Liver (tissue), 3 donors: ENCODE data around the gene SPATA46.

ENCODE experiments used
- GABPA ChIP-seq, 2 donors: IDR thresholded peaks in 1 of 2; conservative IDR thresholded peaks in 1 of 2; 2 replicates each; pipeline ENCODE4 v1.6.1; 2016; ENCODE audit warnings: antibody characterized with exemption in 2 of 2, mild to moderate bottlenecking in 1 of 2, moderate library complexity in 1 of 2
- JUND ChIP-seq, 2 donors: IDR thresholded peaks; 2 replicates each; pipeline ENCODE4 v1.6.1; 2016; ENCODE audit warnings: antibody characterized with exemption in 2 of 2
- MAX ChIP-seq: IDR thresholded peaks from 2 replicates; pipeline ENCODE4 v1.6.1; 2016; ENCODE audit warnings: antibody characterized with exemption
- SP1 ChIP-seq: IDR thresholded peaks from 2 replicates; pipeline ENCODE4 v1.6.1; 2018; ENCODE audit warnings: antibody characterized with exemption, mild to moderate bottlenecking
- TF ChIP-seq, protein P1 (sequence below): fragments of 150-350 bp; IDR thresholded peaks from 2 replicates; pipeline ENCODE4 v1.5.1; 2017; ENCODE audit warnings: improper control_type of control experiment, low read depth, low read length; ENCODE audit not compliant: missing input control
- donor health status: healthy.
- donor health status: healthy.

- TF ChIP-seq SP1 (no peak), GABPA (IDR thresholded peaks at IDR 0.05 in 1 of 2, conservative IDR thresholded peaks at IDR 0.05 in 1 of 2) (no peak), MAX (no peak), JUND (IDR thresholded peaks at IDR 0.05) (no peak)
- TF ChIP-seq, protein P1, sequence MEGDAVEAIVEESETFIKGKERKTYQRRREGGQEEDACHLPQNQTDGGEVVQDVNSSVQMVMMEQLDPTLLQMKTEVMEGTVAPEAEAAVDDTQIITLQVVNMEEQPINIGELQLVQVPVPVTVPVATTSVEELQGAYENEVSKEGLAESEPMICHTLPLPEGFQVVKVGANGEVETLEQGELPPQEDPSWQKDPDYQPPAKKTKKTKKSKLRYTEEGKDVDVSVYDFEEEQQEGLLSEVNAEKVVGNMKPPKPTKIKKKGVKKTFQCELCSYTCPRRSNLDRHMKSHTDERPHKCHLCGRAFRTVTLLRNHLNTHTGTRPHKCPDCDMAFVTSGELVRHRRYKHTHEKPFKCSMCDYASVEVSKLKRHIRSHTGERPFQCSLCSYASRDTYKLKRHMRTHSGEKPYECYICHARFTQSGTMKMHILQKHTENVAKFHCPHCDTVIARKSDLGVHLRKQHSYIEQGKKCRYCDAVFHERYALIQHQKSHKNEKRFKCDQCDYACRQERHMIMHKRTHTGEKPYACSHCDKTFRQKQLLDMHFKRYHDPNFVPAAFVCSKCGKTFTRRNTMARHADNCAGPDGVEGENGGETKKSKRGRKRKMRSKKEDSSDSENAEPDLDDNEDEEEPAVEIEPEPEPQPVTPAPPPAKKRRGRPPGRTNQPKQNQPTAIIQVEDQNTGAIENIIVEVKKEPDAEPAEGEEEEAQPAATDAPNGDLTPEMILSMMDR = no peak
These were observed 23.6 kb downstream of the SPATA46 start for GRCh38 chr1:162353078-162353477.
